ENCODE measurements around the gene MYO3B. TPM values are rescaled to one million over a fixed set of nuclear protein-coding genes. Genes with fewer than 3 reads are reported as not detected.

Gene MYO3B
- total RNA-seq, 1 experiment from 2014 or later, result 11.9 TPM

GRCh38 chr2:170226216-170226615, 48.3 kb downstream of the MYO3B start:
- in situ Hi-C loops (cut with HindIII; ENCODE audit: low sequenced_read_pairs), result no loop called here
- no peak for DNase-seq (ENCODE audit: low spot score)

- DNase-seq (ENCODE audit: low spot score), result no peak
- in situ Hi-C loops (cut with HindIII; ENCODE audit: low sequenced_read_pairs), result no loop called here
Measured at GRCh38 chr2:170227507-170227947, 49.6 kb downstream of the MYO3B start.

GRCh38 chr2:170227951-170228350, 50.0 kb downstream of the MYO3B start:
- in situ Hi-C loops (cut with HindIII; ENCODE audit: low sequenced_read_pairs), result no loop called here

GRCh38 chr2:170228429-170228828, 50.5 kb downstream of the MYO3B start:
- no peak for DNase-seq (ENCODE audit: low spot score)
- in situ Hi-C loops (cut with HindIII; ENCODE audit: low sequenced_read_pairs), result no loop called here

More at GRCh38 chr2:170227951-170228350, 50.0 kb downstream of the MYO3B start:
- no peak for DNase-seq (ENCODE audit: low spot score)

- in situ Hi-C loops (cut with HindIII; ENCODE audit: low sequenced_read_pairs), result no loop called here
Measured at GRCh38 chr2:170229125-170229524, 51.2 kb downstream of the MYO3B start.

GRCh38 chr2:170229744-170230143, 51.8 kb downstream of the MYO3B start:
- in situ Hi-C loops (cut with HindIII; ENCODE audit: low sequenced_read_pairs), result no loop called here
- DNase-seq (ENCODE audit: low spot score), result no peak

More at GRCh38 chr2:170229125-170229524, 51.2 kb downstream of the MYO3B start:
- DNase-seq (ENCODE audit: low spot score), result no peak

- in situ Hi-C loops (cut with HindIII; ENCODE audit: low sequenced_read_pairs), result no loop called here
- DNase-seq (ENCODE audit: low spot score), result peak; percentile 49
Measured at GRCh38 chr2:170235860-170236679, 58.1 kb downstream of the MYO3B start.

- in situ Hi-C loops (cut with HindIII; ENCODE audit: low sequenced_read_pairs), result no loop called here
- no peak for DNase-seq (ENCODE audit: low spot score)
Measured at GRCh38 chr2:170236680-170237047, 58.7 kb downstream of the MYO3B start.

- in situ Hi-C loops (cut with HindIII; ENCODE audit: low sequenced_read_pairs), result no loop called here
- no peak for DNase-seq (ENCODE audit: low spot score)
Measured at GRCh38 chr2:170237572-170238120, 59.7 kb downstream of the MYO3B start.

- in situ Hi-C loops (cut with HindIII; ENCODE audit: low sequenced_read_pairs), result no loop called here
- DNase-seq (ENCODE audit: low spot score), result no peak
Measured at GRCh38 chr2:170238776-170239175, 60.8 kb downstream of the MYO3B start.

- in situ Hi-C loops (cut with HindIII; ENCODE audit: low sequenced_read_pairs), result loop anchor here (5.0 kb wide), 1 partner anchor 82 kb away; no protein-coding TSS in a partner anchor
Measured at GRCh38 chr2:170240629-170241028, 62.7 kb downstream of the MYO3B start.

GRCh38 chr2:170241756-170242155, 63.8 kb downstream of the MYO3B start:
- in situ Hi-C loops (cut with HindIII; ENCODE audit: low sequenced_read_pairs), result loop anchor here (5.0 kb wide), 1 partner anchor 81 kb away; no protein-coding TSS in a partner anchor

More at GRCh38 chr2:170240629-170241028, 62.7 kb downstream of the MYO3B start:
- no peak for DNase-seq (ENCODE audit: low spot score)

GRCh38 chr2:170243118-170243837, 65.3 kb downstream of the MYO3B start:
- in situ Hi-C loops (cut with HindIII; ENCODE audit: low sequenced_read_pairs), result loop anchor here (5.0 kb wide), 1 partner anchor 79 kb away; no protein-coding TSS in a partner anchor
- no peak for DNase-seq (ENCODE audit: low spot score)

More at GRCh38 chr2:170241756-170242155, 63.8 kb downstream of the MYO3B start:
- no peak for DNase-seq (ENCODE audit: low spot score)

- no peak for DNase-seq (ENCODE audit: low spot score)
- in situ Hi-C loops (cut with HindIII; ENCODE audit: low sequenced_read_pairs), result loop anchor here (5.0 kb wide), 1 partner anchor 78 kb away; no protein-coding TSS in a partner anchor
Measured at GRCh38 chr2:170243898-170244297, 66.0 kb downstream of the MYO3B start.

GRCh38 chr2:170244555-170244954, 66.6 kb downstream of the MYO3B start:
- in situ Hi-C loops (cut with HindIII; ENCODE audit: low sequenced_read_pairs), result loop anchor here (5.0 kb wide), 1 partner anchor 78 kb away; no protein-coding TSS in a partner anchor
- DNase-seq (ENCODE audit: low spot score), result no peak

GRCh38 chr2:170245312-170245711, 67.4 kb downstream of the MYO3B start:
- DNase-seq (ENCODE audit: low spot score), result no peak
- in situ Hi-C loops (cut with HindIII; ENCODE audit: low sequenced_read_pairs), result no loop called here

GRCh38 chr2:170247333-170247732, 69.4 kb downstream of the MYO3B start:
- DNase-seq (ENCODE audit: low spot score), result no peak
- in situ Hi-C loops (cut with HindIII; ENCODE audit: low sequenced_read_pairs), result no loop called here

- in situ Hi-C loops (cut with HindIII; ENCODE audit: low sequenced_read_pairs), result no loop called here
- no peak for DNase-seq (ENCODE audit: low spot score)
Measured at GRCh38 chr2:170247882-170248393, 70.0 kb downstream of the MYO3B start.

GRCh38 chr2:170248574-170249393, 70.8 kb downstream of the MYO3B start:
- DNase-seq (ENCODE audit: low spot score), result no peak
- in situ Hi-C loops (cut with HindIII; ENCODE audit: low sequenced_read_pairs), result no loop called here

All from G401 (cell line).